NT2/D1 (cell line): ENCODE data around the gene POLR2J.
"Not testable (repeated sequence)": the region's sequence is repeated elsewhere in the genome, so short reads cannot be mapped to it uniquely, and the experiment has no call there.

Source experiments
- YY1 ChIP-seq: IDR thresholded peaks from 2 replicates; pipeline ENCODE4 v1.6.1; 2011; ENCODE audit not compliant: insufficient read length, insufficient read depth
- ZNF274 ChIP-seq: IDR thresholded peaks from 2 replicates; pipeline ENCODE4 v1.6.1; 2011; ENCODE audit warnings: mild to moderate bottlenecking, low read depth, low read length

DNA sequence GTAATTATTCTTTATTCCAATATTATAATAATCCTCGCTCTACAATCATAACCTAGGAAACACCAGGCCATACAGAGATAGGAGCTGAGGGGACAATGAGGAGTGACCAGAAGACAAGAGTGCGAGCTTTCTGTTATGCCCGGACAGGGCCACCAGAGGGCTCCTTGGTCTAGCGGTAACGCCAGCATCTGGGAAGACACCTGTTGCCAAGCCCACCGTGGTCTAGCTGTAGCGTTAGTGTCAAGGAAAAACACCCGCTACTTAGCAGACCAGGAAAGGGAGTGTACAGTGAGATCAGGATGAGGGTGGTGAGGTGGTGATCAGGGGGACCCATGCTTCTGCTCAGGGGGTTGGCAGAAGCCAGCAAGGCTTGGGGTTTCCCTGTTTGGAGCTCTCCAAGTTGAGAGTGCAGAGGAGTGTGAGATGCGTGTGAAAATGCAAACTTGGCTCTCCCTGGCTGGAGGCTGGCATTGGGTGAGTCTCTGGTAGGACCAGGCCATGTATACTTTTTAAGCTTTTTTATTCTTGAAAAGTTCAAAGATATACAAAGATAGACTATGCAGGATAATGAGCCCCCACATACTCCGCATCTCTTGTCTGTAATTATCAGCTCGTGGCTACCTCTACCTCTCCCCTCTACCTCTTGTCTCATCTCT, 1.4 kb upstream of the POLR2J start:
- not testable (repeated sequence) for TF ChIP-seq YY1, ZNF274
